ENCODE measurements around the gene C19orf12.

C19orf12 gene

GRCh38 chr19:29750001-29750400, 34.9 kb upstream of the C19orf12 start:
- no peaks in the 10 kb centered on the region for H3K27me3 ChIP-seq (ENCODE audit: low read length)
- no peaks in the 10 kb centered on the region for H3K79me2 ChIP-seq (ENCODE audit: insufficient read depth, low read length)
- no peaks in the 10 kb centered on the region for H3K9me3 ChIP-seq (ENCODE audit: insufficient read depth, low read length)
- no peak overlapping the region for H3K9ac ChIP-seq (ENCODE audit: low read length)
- no peaks in the 10 kb centered on the region for H3K9me2 ChIP-seq (replicated peaks; ENCODE audit: insufficient read depth, low read length)
- no peaks in the 10 kb centered on the region for H3K36me3 ChIP-seq (ENCODE audit: low read length)
- no peaks in the 10 kb centered on the region for H3F3A ChIP-seq (ENCODE audit: insufficient read depth)
- H3K4me3 ChIP-seq (ENCODE audit: insufficient read depth, low read length, poor library complexity, severe bottlenecking): no peak overlapping the region
- H4K20me1 ChIP-seq (ENCODE audit: low read depth, low read length): no peaks in the 10 kb centered on the region
- H3K27ac ChIP-seq (ENCODE audit: low read depth, low read length): no peak overlapping the region
- H2AFZ ChIP-seq (ENCODE audit: low read depth, low read length, severe bottlenecking): no peak overlapping the region
- TF ChIP-seq EZH2phosphoT487 (conservative IDR thresholded peaks at IDR 0.05; ENCODE audit: low read length) (no peak), CTCF (IDR thresholded peaks at IDR 0.05; ENCODE audit: insufficient read depth, low read length, poor library complexity, severe bottlenecking) (no peak)
- H3K4me2 ChIP-seq (ENCODE audit: low read depth, low read length, poor library complexity, severe bottlenecking): no peak overlapping the region

DNA sequence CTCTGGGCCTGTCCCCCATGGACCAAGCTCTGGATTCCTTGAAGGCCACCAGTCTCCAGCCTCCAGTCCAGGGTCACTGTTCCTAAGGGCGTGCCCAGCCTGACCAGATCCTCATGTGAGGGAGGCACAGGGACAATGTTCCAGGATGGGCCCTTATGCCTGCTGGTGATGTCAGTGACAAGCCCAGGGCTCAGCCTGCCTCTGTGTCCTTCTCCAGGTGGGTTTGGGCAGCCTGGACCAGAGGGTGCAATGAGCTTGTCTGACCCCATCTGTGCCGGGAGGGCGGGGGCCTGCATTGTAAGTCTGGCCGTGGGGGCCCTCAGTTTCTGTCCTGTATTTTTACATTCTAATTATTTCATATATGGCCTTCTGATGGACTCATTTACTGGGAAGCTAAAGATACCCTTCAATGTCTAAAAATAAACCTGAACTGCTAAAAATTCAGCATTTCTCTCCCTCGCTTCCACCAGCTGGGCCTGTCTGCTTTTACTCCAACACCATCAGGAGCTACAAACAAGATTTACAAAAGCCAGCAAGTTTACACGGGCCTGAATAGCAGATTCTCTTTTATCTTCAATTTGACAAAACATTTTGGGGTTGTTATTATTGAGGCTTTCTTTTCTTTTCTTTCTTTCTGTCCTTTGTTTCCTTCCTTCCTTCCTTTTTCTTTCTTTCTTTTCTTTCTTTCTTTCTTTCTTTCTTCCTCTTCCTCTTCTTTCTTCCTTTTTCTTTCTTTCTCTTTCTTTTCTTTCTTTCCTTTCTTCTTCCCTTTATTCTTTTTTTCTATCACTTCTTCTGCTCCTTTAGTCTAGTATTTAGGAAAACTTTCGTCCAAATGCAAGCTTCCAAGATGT, 34.2 kb upstream of the C19orf12 start:
- H3K9me3 ChIP-seq (ENCODE audit: insufficient read depth, low read length): no peaks in the 10 kb centered on the region
- no peak overlapping the region for H3K4me3 ChIP-seq (ENCODE audit: insufficient read depth, low read length, poor library complexity, severe bottlenecking)
- no peak overlapping the region for H3K9ac ChIP-seq (ENCODE audit: low read length)
- H4K20me1 ChIP-seq (ENCODE audit: low read depth, low read length): no peaks in the 10 kb centered on the region
- H3K27ac ChIP-seq (ENCODE audit: low read depth, low read length): no peak overlapping the region
- no peak overlapping the region for H3K4me2 ChIP-seq (ENCODE audit: low read depth, low read length, poor library complexity, severe bottlenecking)
- TF ChIP-seq EZH2phosphoT487 (conservative IDR thresholded peaks at IDR 0.05; ENCODE audit: low read length) (no peak), CTCF (IDR thresholded peaks at IDR 0.05; ENCODE audit: insufficient read depth, low read length, poor library complexity, severe bottlenecking) (no peak)
- no peaks in the 10 kb centered on the region for H3K36me3 ChIP-seq (ENCODE audit: low read length)
- H3K27me3 ChIP-seq (ENCODE audit: low read length): no peaks in the 10 kb centered on the region
- H2AFZ ChIP-seq (ENCODE audit: low read depth, low read length, severe bottlenecking): no peak overlapping the region
- H3K79me2 ChIP-seq (ENCODE audit: insufficient read depth, low read length): no peaks in the 10 kb centered on the region
- H3F3A ChIP-seq (ENCODE audit: insufficient read depth): no peaks in the 10 kb centered on the region
- no peaks in the 10 kb centered on the region for H3K9me2 ChIP-seq (replicated peaks; ENCODE audit: insufficient read depth, low read length)

GRCh38 chr19:29745253-29745652, 30.2 kb upstream of the C19orf12 start:
- Histone ChIP-seq H3K27ac (ENCODE audit: low read depth, low read length) (no peak overlapping the region), H4K20me1 (ENCODE audit: low read depth, low read length) (no peaks in the 10 kb centered on the region), H3K79me2 (ENCODE audit: insufficient read depth, low read length) (no peaks in the 10 kb centered on the region), H3K4me3 (ENCODE audit: insufficient read depth, low read length, poor library complexity, severe bottlenecking) (no peak overlapping the region), H3K4me2 (ENCODE audit: low read depth, low read length, poor library complexity, severe bottlenecking) (no peak overlapping the region), H3F3A (ENCODE audit: insufficient read depth) (no peaks in the 10 kb centered on the region), H3K9ac (ENCODE audit: low read length) (no peak overlapping the region), H3K9me3 (ENCODE audit: insufficient read depth, low read length) (no peaks in the 10 kb centered on the region), H3K27me3 (ENCODE audit: low read length) (no peaks in the 10 kb centered on the region), H2AFZ (ENCODE audit: low read depth, low read length, severe bottlenecking) (no peak overlapping the region), H3K9me2 (replicated peaks; ENCODE audit: insufficient read depth, low read length) (no peaks in the 10 kb centered on the region), H3K36me3 (ENCODE audit: low read length) (no peaks in the 10 kb centered on the region)
- TF ChIP-seq EZH2phosphoT487 (conservative IDR thresholded peaks at IDR 0.05; ENCODE audit: low read length) (no peak), CTCF (IDR thresholded peaks at IDR 0.05; ENCODE audit: insufficient read depth, low read length, poor library complexity, severe bottlenecking) (no peak)
